Measurements from ENCODE around the gene ADAMTS2.

- TF ChIP-seq, protein P1, sequence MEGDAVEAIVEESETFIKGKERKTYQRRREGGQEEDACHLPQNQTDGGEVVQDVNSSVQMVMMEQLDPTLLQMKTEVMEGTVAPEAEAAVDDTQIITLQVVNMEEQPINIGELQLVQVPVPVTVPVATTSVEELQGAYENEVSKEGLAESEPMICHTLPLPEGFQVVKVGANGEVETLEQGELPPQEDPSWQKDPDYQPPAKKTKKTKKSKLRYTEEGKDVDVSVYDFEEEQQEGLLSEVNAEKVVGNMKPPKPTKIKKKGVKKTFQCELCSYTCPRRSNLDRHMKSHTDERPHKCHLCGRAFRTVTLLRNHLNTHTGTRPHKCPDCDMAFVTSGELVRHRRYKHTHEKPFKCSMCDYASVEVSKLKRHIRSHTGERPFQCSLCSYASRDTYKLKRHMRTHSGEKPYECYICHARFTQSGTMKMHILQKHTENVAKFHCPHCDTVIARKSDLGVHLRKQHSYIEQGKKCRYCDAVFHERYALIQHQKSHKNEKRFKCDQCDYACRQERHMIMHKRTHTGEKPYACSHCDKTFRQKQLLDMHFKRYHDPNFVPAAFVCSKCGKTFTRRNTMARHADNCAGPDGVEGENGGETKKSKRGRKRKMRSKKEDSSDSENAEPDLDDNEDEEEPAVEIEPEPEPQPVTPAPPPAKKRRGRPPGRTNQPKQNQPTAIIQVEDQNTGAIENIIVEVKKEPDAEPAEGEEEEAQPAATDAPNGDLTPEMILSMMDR (conservative IDR thresholded peaks at IDR 0.05; ENCODE audit: low read depth in 2 of 2), result peak in 1 of 2 experiments; percentile 41; a peak in 2 of 4 replicates
- TF ChIP-seq JUNB (IDR thresholded peaks at IDR 0.05; ENCODE audit: unreplicated experiment) (no peak), REST (IDR thresholded peaks at IDR 0.05; ENCODE audit: unreplicated experiment) (no peak), EZH2 (IDR thresholded peaks at IDR 0.05; ENCODE audit: low read depth, unreplicated experiment) (no peak), ZNF331 (CRISPR knock-in tag; IDR thresholded peaks at IDR 0.05; ENCODE audit: low read depth) (no peak), POLR2AphosphoS5 (IDR thresholded peaks at IDR 0.05; ENCODE audit: low read depth) (no peak), NANOG (IDR thresholded peaks at IDR 0.05; ENCODE audit: borderline replicate concordance) (no peak), ZNF114 (CRISPR knock-in tag; IDR thresholded peaks at IDR 0.05) (no peak), EZH2phosphoT487 (IDR thresholded peaks at IDR 0.05; ENCODE audit: unreplicated experiment) (no peak), CREB1 (CRISPR knock-in tag; IDR thresholded peaks at IDR 0.05; ENCODE audit: low read depth) (no peak), ZNF462 (CRISPR knock-in tag; IDR thresholded peaks at IDR 0.05) (no peak)
- TF ChIP-seq, protein P2, sequence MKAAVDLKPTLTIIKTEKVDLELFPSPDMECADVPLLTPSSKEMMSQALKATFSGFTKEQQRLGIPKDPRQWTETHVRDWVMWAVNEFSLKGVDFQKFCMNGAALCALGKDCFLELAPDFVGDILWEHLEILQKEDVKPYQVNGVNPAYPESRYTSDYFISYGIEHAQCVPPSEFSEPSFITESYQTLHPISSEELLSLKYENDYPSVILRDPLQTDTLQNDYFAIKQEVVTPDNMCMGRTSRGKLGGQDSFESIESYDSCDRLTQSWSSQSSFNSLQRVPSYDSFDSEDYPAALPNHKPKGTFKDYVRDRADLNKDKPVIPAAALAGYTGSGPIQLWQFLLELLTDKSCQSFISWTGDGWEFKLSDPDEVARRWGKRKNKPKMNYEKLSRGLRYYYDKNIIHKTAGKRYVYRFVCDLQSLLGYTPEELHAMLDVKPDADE (IDR thresholded peaks at IDR 0.05), result no peak
Observed at GRCh38 chr5:179267071-179267670, 78.1 kb downstream of the ADAMTS2 start.

Data from GM23338 (cell line).